ENCODE data around the gene STK11.
"Not testable (repeated sequence)": the region's sequence is repeated elsewhere in the genome, so short reads cannot be mapped to it uniquely, and the experiment has no call there.

The STK11 gene

GRCh38 chr19:1237027-1237659, 31.6 kb downstream of the STK11 start:
- DNase-seq (ENCODE audit: low read depth in 2 of 2): no peak

GRCh38 chr19:1237754-1238368, 32.3 kb downstream of the STK11 start, which contains the start of gene CBARP:
Gene CBARP, minus strand, starts transcription at chr19:1238005. Its CDS starts 1,905 bp downstream, at chr19:1236100.
- DNase-seq (ENCODE audit: low read depth in 2 of 2): peak in 1 of 2 donors; percentile 52

GRCh38 chr19:1238369-1239303, 33.1 kb downstream of the STK11 start:
- no peak for DNase-seq (ENCODE audit: low read depth in 2 of 2)

- DNase-seq (ENCODE audit: low read depth in 2 of 2): no peak
Observed at GRCh38 chr19:1239420-1239795, 33.8 kb downstream of the STK11 start.

GRCh38 chr19:1239796-1240737, 34.5 kb downstream of the STK11 start:
- peak; percentile 76 to 97 for DNase-seq (ENCODE audit: low read depth in 2 of 2)

- DNase-seq (ENCODE audit: low read depth in 2 of 2): no peak
Observed at GRCh38 chr19:1240925-1241324, 35.3 kb downstream of the STK11 start.

- peak; percentile 81 to 97 for DNase-seq (ENCODE audit: low read depth in 2 of 2)
Observed at GRCh38 chr19:1241417-1242095, 36.0 kb downstream of the STK11 start, which contains the start of gene ATP5F1D. Gene ATP5F1D, plus strand, starts transcription at chr19:1241751. Its CDS starts 100 bp downstream, at chr19:1241851.

- DNase-seq (ENCODE audit: low read depth in 2 of 2): peak; percentile 70 to 82
Observed at GRCh38 chr19:1243768-1244692, 38.5 kb downstream of the STK11 start.

- DNase-seq (ENCODE audit: low read depth in 2 of 2): no peak
Observed at GRCh38 chr19:1244693-1245451, 39.3 kb downstream of the STK11 start.

- no peak for DNase-seq (ENCODE audit: low read depth in 2 of 2)
Observed at GRCh38 chr19:1245494-1246264, 40.1 kb downstream of the STK11 start.

- DNase-seq (ENCODE audit: low read depth in 2 of 2): not testable (repeated sequence)
Observed at GRCh38 chr19:1246265-1247087, 40.9 kb downstream of the STK11 start.

- DNase-seq (ENCODE audit: low read depth in 2 of 2): no peak
Observed at GRCh38 chr19:1247748-1248138, 42.2 kb downstream of the STK11 start.

- DNase-seq (ENCODE audit: low read depth in 2 of 2): peak in 1 of 2 donors; percentile 69
Observed at GRCh38 chr19:1248139-1248785, 42.7 kb downstream of the STK11 start, which contains the start of gene MIDN. Gene MIDN, plus strand, starts transcription at chr19:1248583. Its CDS starts 1,714 bp downstream, at chr19:1250297.

GRCh38 chr19:1248786-1249297, 43.3 kb downstream of the STK11 start:
- peak; percentile 65 to 84 for DNase-seq (ENCODE audit: low read depth in 2 of 2)

GRCh38 chr19:1249298-1249989, 43.9 kb downstream of the STK11 start:
- peak; percentile 82 to 96 for DNase-seq (ENCODE audit: low read depth in 2 of 2)

Measured in stimulated activated CD8-positive, alpha-beta memory T cell treated with anti-CD3 and anti-CD28 coated beads, Interleukin-7, amount 100 ng/mL, for 4 hours (primary cell).